Transverse colon (tissue), 4 donors: ENCODE data around the gene VPS4B. TPM values are rescaled to one million over a fixed set of nuclear protein-coding genes. Genes with fewer than 3 reads are reported as not detected.

Experiments used
- DNase-seq: peaks from one replicate; pipeline ENCODE4 v3.0.0-alpha.2; 2019
- H3K27ac ChIP-seq, 4 donors: fragments of 200-600 bp; sonication (generic); 2 replicates each; pipeline ENCODE4 v1.5.1; 2016 to 2018; ENCODE audit warnings: inconsistent platforms in 4 of 4
- H3K27me3 ChIP-seq: fragments of 200-600 bp; sonication (generic); 2 replicates; pipeline ENCODE4 v1.5.1; 2017; ENCODE audit warnings: inconsistent platforms
- H3K36me3 ChIP-seq, 4 donors: fragments of 200-600 bp; sonication (generic); 2 replicates each; pipeline ENCODE4 v1.5.1; 2017 to 2019; ENCODE audit warnings: inconsistent platforms in 4 of 4
- H3K4me1 ChIP-seq, 4 donors: fragments of 200-600 bp; sonication (generic); 2 replicates each; pipeline ENCODE4 v1.5.1; 2017 to 2020; ENCODE audit warnings: inconsistent platforms in 4 of 4
- H3K4me3 ChIP-seq, 4 donors: fragments of 200-600 bp; sonication (generic); 1 replicate in 1 of 4; 2 replicates in 3 of 4; pipeline versions ENCODE4 v1.5.1 to v1.6.1; 2017 to 2019; ENCODE audit warnings: inconsistent platforms in 4 of 4
- H3K9me3 ChIP-seq, 2 donors: fragments of 200-600 bp; sonication (generic); 2 replicates each; pipeline ENCODE4 v1.5.1; 2017 to 2019; ENCODE audit warnings: inconsistent platforms in 2 of 2
- CTCF ChIP-seq, 5 experiments: fragments of 200-600 bp in 3 of 5; fragments of 450-650 bp in 2 of 5; sonication (generic) in 3 of 5; IDR thresholded peaks; 1 replicate in 2 of 5; 2 replicates in 3 of 5; pipeline ENCODE4 v1.5.1; 2016 to 2017; ENCODE audit warnings: antibody characterized with exemption in 5 of 5, inconsistent platforms in 3 of 5, mild to moderate bottlenecking in 2 of 5, moderate library complexity in 1 of 5
- EP300 ChIP-seq: sonication (generic); formaldehyde crosslinking; IDR thresholded peaks from one replicate; pipeline ENCODE4 v1.6.1; 2017; ENCODE audit warnings: antibody characterized with exemption, low read depth
- POLR2A ChIP-seq: fragments of 450-650 bp; IDR thresholded peaks from one replicate; pipeline ENCODE4 v1.6.1; 2016; ENCODE audit warnings: antibody characterized with exemption, mild to moderate bottlenecking, moderate library complexity
- POLR2AphosphoS5 ChIP-seq, 3 donors: sonication (generic); formaldehyde crosslinking; IDR thresholded peaks; one replicate each; pipeline ENCODE4 v1.6.1; 2016; ENCODE audit warnings: antibody characterized with exemption in 3 of 3
- WGBS, 2 donors: methylation state at CpG; one replicate each; pipeline ENCODE4 v1.1.5; 2018; ENCODE audit warnings: low coverage in 1 of 2; 5-methylcytosine and 5-hydroxymethylcytosine counted together
- in situ Hi-C, 4 donors: fragments of 200-750 bp; cut with MboI; loops; one replicate each; pipeline versions ENCODE4 v1.15.0 to v1.15.1; 2017; ENCODE audit warnings: low sequenced_read_pairs in 3 of 4, low pct_ligation_motif_present in 1 of 4, low pct_unique_long_range_greater_than_20kb in 1 of 4
- intact Hi-C: fragments of 100-400 bp; cut with DNase I; formaldehyde crosslinking; loops from one replicate; pipeline ENCODE4 v1.15.1; 2023; ENCODE audit warnings: low total_unique reads
- total RNA-seq, 4 donors: library from RNA; depleted of rRNA; stranded (reverse); fragments of >200 nt; gene quantifications; one replicate each; pipeline ENCODE4 v1.1.0, GENCODE V29; 2016

Gene VPS4B
- total RNA-seq: 100 to 1,000 TPM in 1 of 4 donors, 10 to 100 TPM in 3; 40.4 to 122 (median 63.3) TPM

GRCh38 chr18:63422087-63422863, at the start of gene VPS4B:
Gene VPS4B, minus strand, starts transcription at chr18:63422476. Its CDS starts 217 bp downstream, at chr18:63422259.
- intact Hi-C loops (loop anchor here (10.0 kb wide), 1 partner anchor 57 kb away; the partner anchor contains the start of gene KDSR), in situ Hi-C loops (no loop called here)
- Histone ChIP-seq H3K4me3 (peak within 1 kb of the TSS; percentile 65 to 89 (median 78)), H3K36me3 (peaks cover 0 to 6% (median under 1%) of the 10 kb centered on the region in 4 donors), H3K27ac (peak within 1 kb of the TSS; percentile 89 to 96 (median 94)), H3K27me3 (no peaks in the 10 kb centered on the region), H3K9me3 (no peaks in the 10 kb centered on the region), H3K4me1 (peaks cover 0 to 33% (median 12%) of the 10 kb centered on the region in 4 donors)
- TF ChIP-seq CTCF (IDR thresholded peaks at IDR 0.05): peak in 2 of 5 experiments; percentile 47 to 61
- TF ChIP-seq POLR2AphosphoS5 (IDR thresholded peaks at IDR 0.05): peak; percentile 76 to 95 (median 91)
- no peak for TF ChIP-seq EP300
- peak; percentile 93 for TF ChIP-seq POLR2A
- DNase-seq: peak; percentile 99
- 0% methylated on average over 41 of the region's 58 CpGs; no CpG with 5 or more reads in 1 of the 2 donors for WGBS, 2 donors

- Histone ChIP-seq H3K27ac (no peak overlapping the region), H3K27me3 (no peaks in the 10 kb centered on the region), H3K36me3 (no peaks in the 10 kb centered on the region), H3K4me1 (peaks cover 0 to 8% (median 1%) of the 10 kb centered on the region in 4 donors), H3K4me3 (no peak overlapping the region), H3K9me3 (no peaks in the 10 kb centered on the region)
- WGBS, 2 donors: 90% methylated on average over 10 of the region's 12 CpGs; no CpG with 5 or more reads in 1 of the 2 donors
- DNase-seq: no peak
- intact Hi-C loops: no loop called here
- in situ Hi-C loops: no loop called here
- TF ChIP-seq POLR2A (no peak), CTCF (IDR thresholded peaks at IDR 0.05) (no peak), EP300 (no peak), POLR2AphosphoS5 (IDR thresholded peaks at IDR 0.05) (no peak)
These were observed 48.5 kb upstream of the VPS4B start for GRCh38 chr18:63470751-63471150.

- no peak for DNase-seq
- Histone ChIP-seq H3K4me3 (no peak overlapping the region), H3K4me1 (peaks cover 0 to 8% (median 0%) of the 10 kb centered on the region in 4 donors), H3K27me3 (no peaks in the 10 kb centered on the region), H3K36me3 (no peaks in the 10 kb centered on the region), H3K9me3 (no peaks in the 10 kb centered on the region), H3K27ac (no peak overlapping the region)
- intact Hi-C loops: no loop called here
- TF ChIP-seq EP300 (no peak), POLR2A (no peak), CTCF (IDR thresholded peaks at IDR 0.05) (no peak), POLR2AphosphoS5 (IDR thresholded peaks at IDR 0.05) (no peak)
- in situ Hi-C loops: no loop called here
- WGBS, 2 donors: 94 to 100% methylated on average over 3 of the region's 3 CpGs
These were observed 46.3 kb upstream of the VPS4B start for GRCh38 chr18:63468575-63468974.

- TF ChIP-seq CTCF (IDR thresholded peaks at IDR 0.05) (no peak), POLR2AphosphoS5 (IDR thresholded peaks at IDR 0.05) (no peak), EP300 (no peak), POLR2A (no peak)
- Histone ChIP-seq H3K4me1 (peaks cover 0 to 6% (median 0%) of the 10 kb centered on the region in 4 donors), H3K4me3 (no peak overlapping the region), H3K27ac (no peak overlapping the region), H3K36me3 (no peaks in the 10 kb centered on the region), H3K9me3 (no peaks in the 10 kb centered on the region), H3K27me3 (no peaks in the 10 kb centered on the region)
- no peak for DNase-seq
- in situ Hi-C loops (no loop called here), intact Hi-C loops (no loop called here)
- 80 to 82% methylated on average over 4 of the region's 4 CpGs for WGBS, 2 donors
These were observed 45.4 kb upstream of the VPS4B start for GRCh38 chr18:63467699-63468098.
